NCI-H1092 (cell line): ENCODE results near the gene AGBL5.

Source experiments
- DNase-seq: peaks from one replicate; lab custom pipeline; 2025; lab: John Stamatoyannopoulos, UW

The AGBL5 gene

GRCh38 chr2:27050996-27051901 is at the start of gene AGBL5:
AGBL5 (plus strand) TSS chr2:27051668; CDS start chr2:27052959, 1,291 bp downstream.
- peak; percentile 84 for DNase-seq

- DNase-seq: no peak
Observed at GRCh38 chr2:27001950-27002349, 49.5 kb upstream of the AGBL5 start.

GRCh38 chr2:27003007-27003406 is 48.5 kb upstream of the AGBL5 start:
- no peak for DNase-seq

GRCh38 chr2:27003857-27004256 is 47.6 kb upstream of the AGBL5 start:
- no peak for DNase-seq

- DNase-seq: no peak
Observed at GRCh38 chr2:27006602-27007415, 44.7 kb upstream of the AGBL5 start.

- DNase-seq: no peak
Observed at GRCh38 chr2:27007416-27008374, 43.8 kb upstream of the AGBL5 start.

GRCh38 chr2:27008678-27009077 is 42.8 kb upstream of the AGBL5 start:
- DNase-seq: no peak

GRCh38 chr2:27009083-27009482 is 42.4 kb upstream of the AGBL5 start:
- DNase-seq: no peak

GRCh38 chr2:27009716-27010115 is 41.8 kb upstream of the AGBL5 start:
- DNase-seq: no peak

GRCh38 chr2:27010139-27010538 is 41.3 kb upstream of the AGBL5 start:
- DNase-seq: no peak

GRCh38 chr2:27013738-27014137 is 37.7 kb upstream of the AGBL5 start:
- DNase-seq: no peak

- DNase-seq: no peak
Observed at GRCh38 chr2:27014771-27015433, 36.6 kb upstream of the AGBL5 start.

GRCh38 chr2:27016801-27017325 is 34.6 kb upstream of the AGBL5 start:
- peak; percentile 33 for DNase-seq

- DNase-seq: no peak
Observed at GRCh38 chr2:27018142-27018541, 33.3 kb upstream of the AGBL5 start.

- DNase-seq: no peak
Observed at GRCh38 chr2:27019459-27019858, 32.0 kb upstream of the AGBL5 start.

GRCh38 chr2:27019931-27020855 is 31.3 kb upstream of the AGBL5 start:
- DNase-seq: no peak

- no peak for DNase-seq
Observed at GRCh38 chr2:27021253-27022049, 30.0 kb upstream of the AGBL5 start.

GRCh38 chr2:27023740-27024139 is 27.7 kb upstream of the AGBL5 start:
- no peak for DNase-seq

GRCh38 chr2:27024188-27024587 is 27.3 kb upstream of the AGBL5 start:
- no peak for DNase-seq
